PC-9 (cell line): ENCODE results near the gene DCLRE1C. TPM values are rescaled to one million over a fixed set of nuclear protein-coding genes. Genes with fewer than 3 reads are reported as not detected.
A peak's percentile ranks its signal among the peaks of the same experiment; 100 is the strongest.
"Not testable (repeated sequence)": the region's sequence is repeated elsewhere in the genome, so short reads cannot be mapped to it uniquely, and the experiment has no call there.

Experiments used
- BruUV-seq: library from RNA; stranded (reverse); fragments of 400-500 nt; replicated peaks from 2 replicates; lab custom pipeline; 2021; lab: Mats Ljungman, UMichigan
- CTCF ChIA-PET: fragments of 300-600 bp; sonication (Branson Sonifier 250); formaldehyde crosslinking; loops from one replicate; lab custom pipeline; 2022; ENCODE audit warnings: antibody characterized with exemption; lab: Charles Lee
- POLR2A ChIA-PET: fragments of 300-600 bp; sonication (Branson Sonifier 250); formaldehyde crosslinking; loops from one replicate; lab custom pipeline; 2022; ENCODE audit warnings: antibody characterized with exemption; ENCODE audit not compliant: unreplicated experiment; lab: Charles Lee
- DNase-seq, 2 experiments: peaks; one replicate each; pipeline versions ENCODE4 v3.0.0 to v3.0.0-alpha.2; 2015 to 2022; ENCODE audit warnings: mixed read lengths in 1 of 2
- H2AFZ ChIP-seq: fragments of 200-600 bp; sonication (generic); 2 replicates; pipeline ENCODE4 v1.8.1; 2017; ENCODE audit warnings: antibody characterized with exemption
- H3F3A ChIP-seq: fragments of 200-600 bp; sonication (generic); 2 replicates; pipeline ENCODE4 v1.8.1; 2017; ENCODE audit warnings: antibody characterized with exemption, mild to moderate bottlenecking, low read depth; ENCODE audit not compliant: insufficient read depth
- H3K27ac ChIP-seq: fragments of 200-600 bp; sonication (generic); 2 replicates; pipeline ENCODE4 v1.6.1; 2016; ENCODE audit warnings: mixed run types
- H3K27me3 ChIP-seq: fragments of 200-600 bp; sonication (generic); 2 replicates; pipeline ENCODE4 v1.6.1; 2016; ENCODE audit warnings: low read depth, mixed run types; ENCODE audit not compliant: insufficient read depth
- H3K36me3 ChIP-seq: fragments of 200-600 bp; sonication (generic); 2 replicates; pipeline ENCODE4 v1.6.1; 2016; ENCODE audit warnings: low read depth, mixed run types
- H3K4me1 ChIP-seq: fragments of 200-600 bp; sonication (generic); replicated peaks from 2 replicates; pipeline ENCODE4 v1.6.1; 2016; ENCODE audit warnings: mixed run types; ENCODE audit not compliant: insufficient read depth
- H3K4me2 ChIP-seq: fragments of 200-600 bp; sonication (generic); 2 replicates; pipeline ENCODE4 v1.6.1; 2017; ENCODE audit warnings: mixed run types
- H3K4me3 ChIP-seq: fragments of 200-600 bp; sonication (generic); 2 replicates; pipeline ENCODE4 v1.6.1; 2016; ENCODE audit warnings: mixed run types
- H3K79me2 ChIP-seq: fragments of 200-600 bp; sonication (generic); 2 replicates; pipeline ENCODE4 v1.6.1; 2017; ENCODE audit warnings: low read depth, mixed run types
- H3K9me2 ChIP-seq: fragments of 200-600 bp; sonication (generic); 2 replicates; pipeline ENCODE4 v1.8.1; 2017; ENCODE audit warnings: mild to moderate bottlenecking; ENCODE audit not compliant: insufficient read depth
- H3K9me3 ChIP-seq: fragments of 200-600 bp; sonication (generic); 2 replicates; pipeline ENCODE4 v1.8.1; 2016; ENCODE audit warnings: low read depth; ENCODE audit not compliant: insufficient read depth
- H4K20me1 ChIP-seq: fragments of 200-600 bp; sonication (generic); 2 replicates; pipeline ENCODE4 v1.8.1; 2017; ENCODE audit not compliant: insufficient read depth
- EZH2 ChIP-seq: fragments of 200-600 bp; sonication (generic); IDR thresholded peaks from 2 replicates; pipeline ENCODE4 v1.8.0; 2017; ENCODE audit warnings: antibody characterized with exemption, low read depth
- intact Hi-C: fragments of 100-400 bp; cut with micrococcal nuclease; formaldehyde crosslinking; loops from one replicate; pipeline ENCODE4 v1.10.0; 2022; ENCODE audit not compliant: unreplicated experiment
- total RNA-seq: library from RNA; stranded (reverse); gene quantifications from 2 replicates; pipeline ENCODE4 v1.2.3, GENCODE V29; 2021
- TF ChIP-seq, protein P1 (sequence below): fragments of 200-600 bp; sonication (generic); conservative IDR thresholded peaks from 2 replicates; pipeline ENCODE4 v1.6.1; 2017; ENCODE audit warnings: mixed run types, antibody characterized with exemption, mild to moderate bottlenecking, moderate library complexity

The DCLRE1C gene
- total RNA-seq, 1 experiment from 2014 or later: 14.0 TPM

DNA sequence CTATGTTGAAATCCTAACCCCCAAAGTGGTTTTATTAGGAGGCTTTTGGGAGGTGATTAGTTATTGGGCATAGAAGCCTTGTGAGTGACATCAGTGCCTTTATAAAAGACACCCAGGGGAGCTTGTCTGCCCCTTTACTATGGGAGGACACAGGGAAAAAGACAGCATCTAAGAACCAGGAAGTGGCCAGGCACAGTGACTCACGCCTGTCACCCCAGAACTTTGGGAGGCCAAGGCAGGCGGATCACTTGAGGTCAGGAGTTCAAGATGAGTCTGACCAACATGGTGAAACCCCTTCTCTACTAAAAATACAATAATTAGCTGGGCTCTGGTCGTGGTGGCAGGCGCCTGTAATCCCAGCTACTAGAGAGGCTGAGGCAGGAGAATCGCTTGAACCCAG, 14.9 kb downstream of the DCLRE1C start:
- intact Hi-C loops, H3K27ac ChIP-seq, H3K4me1 ChIP-seq, H3K4me2 ChIP-seq, BruUV-seq, H3K79me2 ChIP-seq, H4K20me1 ChIP-seq, H3K4me3 ChIP-seq, H2AFZ ChIP-seq, CTCF ChIA-PET, H3K36me3 ChIP-seq, H3K9me3 ChIP-seq, H3K9me2 ChIP-seq, H3F3A ChIP-seq, H3K27me3 ChIP-seq: not testable (repeated sequence)
- POLR2A ChIA-PET: interaction anchor here (0.6 kb wide), 1 partner anchor 167 kb away, joined by 4 read pairs; no protein-coding TSS in a partner anchor
- DNase-seq: peak; percentile 41 to 46

DNA sequence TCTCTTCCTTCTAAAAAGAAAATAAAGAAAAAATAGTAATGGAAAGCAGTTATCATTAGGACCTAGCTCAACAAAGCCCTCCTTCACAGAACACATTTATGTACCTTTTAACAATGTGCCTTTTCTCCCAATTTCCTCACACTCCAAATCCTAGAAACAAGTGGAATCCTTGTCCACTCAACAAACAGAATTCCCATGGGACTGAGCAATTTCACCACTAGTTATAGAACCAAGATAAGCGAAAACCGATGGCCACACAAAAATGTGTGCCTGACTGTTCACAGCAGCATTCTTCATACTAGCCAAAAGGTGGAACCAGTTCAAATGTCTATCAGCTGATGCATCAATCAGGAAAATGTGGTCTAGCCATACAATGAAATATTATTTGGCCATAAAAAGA, 17.3 kb downstream of the DCLRE1C start:
- intact Hi-C loops: no loop called here
- no peaks in the 10 kb centered on the region for H3K79me2 ChIP-seq
- no peak overlapping the region for H2AFZ ChIP-seq
- no TSS peak for BruUV-seq
- no peaks in the 10 kb centered on the region for H4K20me1 ChIP-seq
- no peaks in the 10 kb centered on the region for H3K9me3 ChIP-seq
- H3K4me3 ChIP-seq: no peak overlapping the region
- TF ChIP-seq, protein P1, sequence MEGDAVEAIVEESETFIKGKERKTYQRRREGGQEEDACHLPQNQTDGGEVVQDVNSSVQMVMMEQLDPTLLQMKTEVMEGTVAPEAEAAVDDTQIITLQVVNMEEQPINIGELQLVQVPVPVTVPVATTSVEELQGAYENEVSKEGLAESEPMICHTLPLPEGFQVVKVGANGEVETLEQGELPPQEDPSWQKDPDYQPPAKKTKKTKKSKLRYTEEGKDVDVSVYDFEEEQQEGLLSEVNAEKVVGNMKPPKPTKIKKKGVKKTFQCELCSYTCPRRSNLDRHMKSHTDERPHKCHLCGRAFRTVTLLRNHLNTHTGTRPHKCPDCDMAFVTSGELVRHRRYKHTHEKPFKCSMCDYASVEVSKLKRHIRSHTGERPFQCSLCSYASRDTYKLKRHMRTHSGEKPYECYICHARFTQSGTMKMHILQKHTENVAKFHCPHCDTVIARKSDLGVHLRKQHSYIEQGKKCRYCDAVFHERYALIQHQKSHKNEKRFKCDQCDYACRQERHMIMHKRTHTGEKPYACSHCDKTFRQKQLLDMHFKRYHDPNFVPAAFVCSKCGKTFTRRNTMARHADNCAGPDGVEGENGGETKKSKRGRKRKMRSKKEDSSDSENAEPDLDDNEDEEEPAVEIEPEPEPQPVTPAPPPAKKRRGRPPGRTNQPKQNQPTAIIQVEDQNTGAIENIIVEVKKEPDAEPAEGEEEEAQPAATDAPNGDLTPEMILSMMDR: no peak
- TF ChIP-seq EZH2: no peak
- H3K9me2 ChIP-seq: no peaks in the 10 kb centered on the region
- H3K4me1 ChIP-seq: 0 out of 2 replicates have a peak, but pooled peaks cover 4% of the 10 kb centered on the region
- H3K36me3 ChIP-seq: no peaks in the 10 kb centered on the region
- POLR2A ChIA-PET: no interaction called here
- no peak overlapping the region for H3K27ac ChIP-seq
- H3K4me2 ChIP-seq: no peak overlapping the region
- CTCF ChIA-PET: interaction anchor here (0.6 kb wide), 1 partner anchor 57 kb away, joined by 4 read pairs; no protein-coding TSS in a partner anchor
- H3F3A ChIP-seq: no peaks in the 10 kb centered on the region
- H3K27me3 ChIP-seq: no peaks in the 10 kb centered on the region
- DNase-seq: no peak

DNA sequence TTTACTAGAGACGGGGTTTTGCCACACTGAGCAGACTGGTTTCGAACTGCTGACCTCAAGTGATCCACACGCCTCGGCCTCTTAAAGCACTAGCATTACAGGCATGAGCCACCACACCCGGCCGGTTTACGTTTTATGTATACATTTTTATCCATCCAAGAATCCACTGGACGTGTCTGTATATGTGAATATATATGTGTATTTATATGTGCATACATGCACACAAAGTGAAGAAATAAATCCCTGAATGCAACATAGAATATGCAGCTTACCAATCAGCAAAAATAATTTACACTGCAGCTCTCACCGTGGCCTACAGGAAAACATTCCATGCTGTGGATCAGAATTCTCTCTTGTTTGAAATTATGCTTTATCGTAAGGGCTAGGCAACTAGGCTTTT, 23.3 kb downstream of the DCLRE1C start:
- no peaks in the 10 kb centered on the region for H4K20me1 ChIP-seq
- H3K79me2 ChIP-seq: no peaks in the 10 kb centered on the region
- no peaks in the 10 kb centered on the region for H3F3A ChIP-seq
- no peak overlapping the region for H3K4me2 ChIP-seq
- H3K9me3 ChIP-seq: no peaks in the 10 kb centered on the region
- ChIA-PET CTCF (no interaction called here), POLR2A (no interaction called here)
- intact Hi-C loops: no loop called here
- TF ChIP-seq EZH2: no peak
- TF ChIP-seq, protein P1: no peak
- H3K4me1 ChIP-seq: no peaks in the 10 kb centered on the region
- no peak overlapping the region for H3K4me3 ChIP-seq
- no peak overlapping the region for H2AFZ ChIP-seq
- no peaks in the 10 kb centered on the region for H3K27me3 ChIP-seq
- H3K9me2 ChIP-seq: no peaks in the 10 kb centered on the region
- DNase-seq: no peak
- H3K27ac ChIP-seq: no peak overlapping the region
- BruUV-seq: no TSS peak
- peaks cover 3% of the 10 kb centered on the region for H3K36me3 ChIP-seq
